Chondrocyte (in vitro differentiated cells): ENCODE results near the gene CMTR2. TPM values are rescaled to one million over a fixed set of nuclear protein-coding genes. Genes with fewer than 3 reads are reported as not detected.

Experiments
- DNase-seq: peaks from one replicate; pipeline ENCODE4 v3.0.0; 2021; ENCODE audit warnings: mixed read lengths, low spot score
- H3K27ac Mint-ChIP-seq: one replicate; pipeline ENCODE4 v1.8.0; 2021; ENCODE audit warnings: mild to moderate bottlenecking, moderate library complexity, mixed read lengths; ENCODE audit not compliant: unreplicated experiment
- H3K27me3 Mint-ChIP-seq: 2 replicates; pipeline ENCODE4 v1.8.0; 2021; ENCODE audit warnings: low read depth, mixed read lengths
- H3K36me3 Mint-ChIP-seq: 2 replicates; pipeline ENCODE4 v1.8.0; 2021; ENCODE audit warnings: low read depth, mixed read lengths
- H3K4me1 Mint-ChIP-seq: 2 replicates; pipeline ENCODE4 v1.8.0; 2021; ENCODE audit warnings: low read depth, mild to moderate bottlenecking, mixed read lengths
- H3K4me3 Mint-ChIP-seq: one replicate; pipeline ENCODE4 v1.8.0; 2021; ENCODE audit warnings: mild to moderate bottlenecking, moderate library complexity, mixed read lengths; ENCODE audit not compliant: unreplicated experiment
- H3K9me3 Mint-ChIP-seq: 2 replicates; pipeline ENCODE4 v1.8.0; 2021; ENCODE audit warnings: low read depth, mixed read lengths
- total RNA-seq: library from RNA; stranded (reverse); gene quantifications from 3 replicates; pipeline ENCODE4 v1.2.1, GENCODE V29; 2021
- TF ChIP-seq, protein P1 (sequence below): fragments of 200-600 bp; sonication (generic); IDR thresholded peaks from 2 replicates; pipeline ENCODE4 v1.5.0; 2021; ENCODE audit warnings: antibody characterized with exemption, mild to moderate bottlenecking, moderate library complexity

CMTR2 gene
- total RNA-seq, 1 donor from 2014 or later, result 15.4 TPM

DNA sequence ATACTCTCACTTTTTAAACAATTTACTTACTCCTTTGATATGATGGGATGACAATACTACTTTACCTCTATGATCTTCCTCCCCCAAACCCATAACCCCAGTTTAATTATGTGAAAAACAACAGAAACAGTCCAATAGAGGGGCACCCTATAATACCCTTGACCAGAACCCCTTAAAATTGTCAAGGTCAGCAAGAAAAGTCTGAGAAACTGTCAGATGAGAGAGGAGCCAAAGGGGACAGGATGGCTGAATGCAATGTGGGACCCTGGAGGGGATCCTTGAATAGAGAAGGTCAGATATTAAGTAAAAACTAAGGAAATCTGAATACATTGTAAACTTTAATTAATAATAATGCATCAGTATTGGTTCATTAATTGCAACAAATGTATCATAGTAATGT, 42.9 kb downstream of the CMTR2 start:
- H3K9me3 Mint-ChIP-seq, result no peaks in the 10 kb centered on the region
- TF ChIP-seq, protein P1, sequence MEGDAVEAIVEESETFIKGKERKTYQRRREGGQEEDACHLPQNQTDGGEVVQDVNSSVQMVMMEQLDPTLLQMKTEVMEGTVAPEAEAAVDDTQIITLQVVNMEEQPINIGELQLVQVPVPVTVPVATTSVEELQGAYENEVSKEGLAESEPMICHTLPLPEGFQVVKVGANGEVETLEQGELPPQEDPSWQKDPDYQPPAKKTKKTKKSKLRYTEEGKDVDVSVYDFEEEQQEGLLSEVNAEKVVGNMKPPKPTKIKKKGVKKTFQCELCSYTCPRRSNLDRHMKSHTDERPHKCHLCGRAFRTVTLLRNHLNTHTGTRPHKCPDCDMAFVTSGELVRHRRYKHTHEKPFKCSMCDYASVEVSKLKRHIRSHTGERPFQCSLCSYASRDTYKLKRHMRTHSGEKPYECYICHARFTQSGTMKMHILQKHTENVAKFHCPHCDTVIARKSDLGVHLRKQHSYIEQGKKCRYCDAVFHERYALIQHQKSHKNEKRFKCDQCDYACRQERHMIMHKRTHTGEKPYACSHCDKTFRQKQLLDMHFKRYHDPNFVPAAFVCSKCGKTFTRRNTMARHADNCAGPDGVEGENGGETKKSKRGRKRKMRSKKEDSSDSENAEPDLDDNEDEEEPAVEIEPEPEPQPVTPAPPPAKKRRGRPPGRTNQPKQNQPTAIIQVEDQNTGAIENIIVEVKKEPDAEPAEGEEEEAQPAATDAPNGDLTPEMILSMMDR, result no peak
- H3K27me3 Mint-ChIP-seq, result peaks cover 2% of the 10 kb centered on the region
- no peak overlapping the region for H3K27ac Mint-ChIP-seq
- H3K36me3 Mint-ChIP-seq, result no peaks in the 10 kb centered on the region
- DNase-seq, result no peak
- no peaks in the 10 kb centered on the region for H3K4me1 Mint-ChIP-seq
- H3K4me3 Mint-ChIP-seq, result no peak overlapping the region

DNA sequence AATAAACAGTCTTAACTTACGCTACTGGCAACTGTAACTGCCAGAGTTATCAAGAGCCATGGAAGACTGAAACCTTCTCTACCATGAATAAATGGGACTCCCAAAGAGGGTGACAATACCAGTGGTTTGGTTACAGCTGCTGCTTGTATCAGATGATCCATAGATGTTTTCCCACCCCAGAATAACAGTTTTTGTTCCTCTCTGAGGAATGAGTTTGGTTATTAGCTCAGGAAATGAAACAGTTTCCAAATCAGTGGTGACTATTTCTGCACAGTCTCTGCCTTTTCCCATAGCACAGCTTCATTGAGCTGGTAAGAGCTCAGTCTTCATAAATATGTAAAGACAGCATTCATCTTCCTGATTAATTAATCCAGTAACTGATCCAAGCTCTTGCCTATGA, 44.7 kb downstream of the CMTR2 start:
- Mint-ChIP-seq H3K36me3 (no peaks in the 10 kb centered on the region), H3K4me3 (no peak overlapping the region), H3K9me3 (no peaks in the 10 kb centered on the region), H3K27me3 (peaks cover 5% of the 10 kb centered on the region), H3K27ac (no peak overlapping the region), H3K4me1 (no peaks in the 10 kb centered on the region)
- TF ChIP-seq, protein P1, result no peak
- DNase-seq, result no peak

DNA sequence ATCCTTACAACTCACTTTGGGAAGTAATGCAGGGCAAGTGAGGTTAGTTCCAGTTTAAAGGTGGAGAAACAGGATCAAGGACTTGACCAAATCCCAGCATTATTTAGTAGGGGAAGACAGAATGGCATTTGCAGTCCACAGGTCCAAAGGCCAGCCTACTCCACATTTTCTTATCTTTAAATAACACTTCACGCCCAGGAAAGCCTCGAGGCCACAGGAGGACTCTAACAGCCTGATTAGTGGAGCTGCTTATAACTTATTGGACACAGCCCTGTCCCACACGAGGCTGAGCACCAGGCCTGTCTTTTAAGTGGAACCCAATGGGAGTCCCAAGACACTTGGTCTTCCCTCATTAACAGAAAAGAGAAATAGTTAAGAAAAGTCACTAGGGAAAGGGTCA, 46.6 kb downstream of the CMTR2 start:
- no peak overlapping the region for H3K27ac Mint-ChIP-seq
- peaks cover 4% of the 10 kb centered on the region for H3K27me3 Mint-ChIP-seq
- no peaks in the 10 kb centered on the region for H3K4me1 Mint-ChIP-seq
- H3K9me3 Mint-ChIP-seq, result no peaks in the 10 kb centered on the region
- no peak for DNase-seq
- TF ChIP-seq, protein P1, result no peak
- no peaks in the 10 kb centered on the region for H3K36me3 Mint-ChIP-seq
- no peak overlapping the region for H3K4me3 Mint-ChIP-seq

DNA sequence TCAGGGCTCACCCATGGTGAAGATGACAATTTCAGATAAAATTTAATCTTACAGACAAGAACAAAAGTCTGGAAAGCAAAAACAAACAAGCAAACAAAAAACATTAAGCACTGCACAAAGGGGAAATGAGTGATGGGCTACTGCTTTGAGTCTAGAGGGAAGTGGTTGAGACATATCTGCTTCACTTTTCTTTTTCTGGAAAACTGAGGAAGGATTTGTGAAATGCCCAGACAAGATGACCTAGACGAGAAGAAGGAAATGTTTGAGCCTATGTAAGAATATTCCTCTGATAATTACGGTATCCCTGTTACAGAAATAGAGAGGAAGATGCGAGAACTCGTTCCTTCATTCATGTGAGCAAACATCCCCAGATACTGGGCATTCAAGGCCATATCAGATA, 47.2 kb downstream of the CMTR2 start:
- Mint-ChIP-seq H3K27ac (no peak overlapping the region), H3K4me1 (no peaks in the 10 kb centered on the region), H3K9me3 (no peaks in the 10 kb centered on the region), H3K4me3 (no peak overlapping the region), H3K36me3 (no peaks in the 10 kb centered on the region), H3K27me3 (peaks cover 4% of the 10 kb centered on the region)
- no peak for DNase-seq
- TF ChIP-seq, protein P1, result no peak

Other genes with a start within 250 kb of the CMTR2 start
- not detected in 3 replicates for gene HYDIN, start 58.7 kb downstream of the CMTR2 start, total RNA-seq
- 0.39 to 0.85 TPM in 2 of 3 replicates, not detected in the other for gene CALB2, start 69.3 kb upstream of the CMTR2 start, total RNA-seq
- not detected in 3 replicates for gene TLE7, start 152.7 kb upstream of the CMTR2 start, total RNA-seq
- 8.6 to 10.4 TPM (median 8.8 TPM) in 3 replicates for gene ZNF23, start 172.8 kb upstream of the CMTR2 start, total RNA-seq
- 1.7 to 3.9 TPM (median 2.1 TPM) in 3 replicates for gene ZNF19, start 199.9 kb upstream of the CMTR2 start, total RNA-seq
- gene CHST4, start 237.0 kb upstream of the CMTR2 start, total RNA-seq, result not detected in 3 replicates